HG03066 (cell line): ENCODE measurements around the gene UBE2L6.

Experiments
- ATAC-seq: cut with Tn5 transposase; IDR thresholded peaks from one replicate; pipeline ENCODE4 v1.9.1; 2021; ENCODE audit warnings: low read depth; ENCODE audit not compliant: unreplicated experiment

UBE2L6 gene

GRCh38 chr11:57567515-57568329 lies at the start of gene UBE2L6:
Gene UBE2L6 (minus strand): TSS chr11:57567672. CDS start chr11:57567611, 61 bp downstream.
- ATAC-seq, result peak; percentile 64

- ATAC-seq, result no peak
Observed at GRCh38 chr11:57616595-57616994, 49.1 kb upstream of the UBE2L6 start.

- no peak for ATAC-seq
Observed at GRCh38 chr11:57615308-57615707, 47.8 kb upstream of the UBE2L6 start.

GRCh38 chr11:57614234-57614772 lies 46.8 kb upstream of the UBE2L6 start:
- no peak for ATAC-seq

GRCh38 chr11:57610170-57610569 lies 42.7 kb upstream of the UBE2L6 start:
- ATAC-seq, result no peak

GRCh38 chr11:57605028-57605420 lies 37.6 kb upstream of the UBE2L6 start:
- ATAC-seq, result no peak

GRCh38 chr11:57604296-57605027 lies 37.0 kb upstream of the UBE2L6 start:
- ATAC-seq, result no peak

GRCh38 chr11:57601297-57601696 lies 33.8 kb upstream of the UBE2L6 start:
- ATAC-seq, result no peak

GRCh38 chr11:57599381-57599780 lies 31.9 kb upstream of the UBE2L6 start:
- ATAC-seq, result no peak

GRCh38 chr11:57598831-57599155 lies 31.3 kb upstream of the UBE2L6 start:
- no peak for ATAC-seq

GRCh38 chr11:57597916-57598830 lies 30.7 kb upstream of the UBE2L6 start:
- no peak for ATAC-seq

- ATAC-seq, result no peak
Observed at GRCh38 chr11:57597461-57597915, 30.0 kb upstream of the UBE2L6 start, which contains the start of gene SERPING1. Gene SERPING1 (plus strand): TSS chr11:57597685. CDS start chr11:57598271, 586 bp downstream.

- no peak for ATAC-seq
Observed at GRCh38 chr11:57596266-57596885, 28.9 kb upstream of the UBE2L6 start.

GRCh38 chr11:57588046-57588710 lies 20.7 kb upstream of the UBE2L6 start:
- ATAC-seq, result no peak

GRCh38 chr11:57586711-57587245 lies 19.3 kb upstream of the UBE2L6 start:
- ATAC-seq, result no peak

- no peak for ATAC-seq
Observed at GRCh38 chr11:57585301-57585700, 17.8 kb upstream of the UBE2L6 start.

GRCh38 chr11:57584341-57584740 lies 16.9 kb upstream of the UBE2L6 start:
- ATAC-seq, result no peak

GRCh38 chr11:57574061-57574460 lies 6.6 kb upstream of the UBE2L6 start:
- no peak for ATAC-seq

- no peak for ATAC-seq
Observed at GRCh38 chr11:57571606-57572005, 4.1 kb upstream of the UBE2L6 start.
